Stomach smooth muscle (tissue), 2 donors: ENCODE data around the gene SRSF5.
"Not testable (repeated sequence)": the region's sequence is repeated elsewhere in the genome, so short reads cannot be mapped to it uniquely, and the experiment has no call there.

Source experiments
- H3K27ac ChIP-seq: one replicate; pipeline ENCODE4 v1.7.0; 2013; ENCODE audit warnings: mild to moderate bottlenecking, low read length, inconsistent platforms
- H3K27me3 ChIP-seq, 2 donors: one replicate each; pipeline ENCODE4 v1.7.0; 2013; ENCODE audit warnings: low read length in 2 of 2; ENCODE audit not compliant: insufficient read depth in 2 of 2, control insufficient read depth in 1 of 2
- H3K36me3 ChIP-seq, 2 donors: one replicate each; pipeline ENCODE4 v1.7.0; 2013; ENCODE audit warnings: low read length in 2 of 2; ENCODE audit not compliant: control insufficient read depth in 2 of 2, insufficient read depth in 2 of 2
- H3K4me1 ChIP-seq: one replicate; pipeline ENCODE4 v1.7.0; 2013; ENCODE audit warnings: low read length; ENCODE audit not compliant: control insufficient read depth, insufficient read depth
- H3K4me3 ChIP-seq, 2 donors: one replicate each; pipeline ENCODE4 v1.7.0; 2013; ENCODE audit warnings: low read length in 2 of 2
- H3K9ac ChIP-seq, 2 donors: one replicate each; pipeline ENCODE4 v1.7.0; 2013; ENCODE audit warnings: low read length in 2 of 2, mild to moderate bottlenecking in 1 of 2
- H3K9me3 ChIP-seq, 2 donors: one replicate each; pipeline ENCODE4 v1.7.0; 2013; ENCODE audit warnings: low read length in 2 of 2; ENCODE audit not compliant: control insufficient read depth in 2 of 2
- donor health status: healthy.
- donor health status: Pancreatic carcinoma.

The SRSF5 gene

GRCh38 chr14:69766984-69767368 lies at the start of gene SRSF5:
Gene SRSF5 (plus strand): TSS chr14:69767142. CDS start chr14:69768157, 1,015 bp downstream.
- peak within 1 kb of the TSS; percentile 99 to 100 for H3K4me3 ChIP-seq
- peak within 1 kb of the TSS; percentile 100 for H3K9ac ChIP-seq
- no peaks in the 10 kb centered on the region for H3K9me3 ChIP-seq
- peaks cover 30% of the 10 kb centered on the region for H3K4me1 ChIP-seq
- no peaks in the 10 kb centered on the region for H3K27me3 ChIP-seq
- peak within 1 kb of the TSS; percentile 100 for H3K27ac ChIP-seq
- H3K36me3 ChIP-seq: peaks cover 25 to 36% of the 10 kb centered on the region in 2 donors

GRCh38 chr14:69718614-69719013 lies 48.3 kb upstream of the SRSF5 start:
- H3K9ac ChIP-seq, H3K36me3 ChIP-seq, H3K9me3 ChIP-seq, H3K27ac ChIP-seq, H3K27me3 ChIP-seq, H3K4me3 ChIP-seq: not testable (repeated sequence)
- peaks cover 19% of the 10 kb centered on the region for H3K4me1 ChIP-seq

- Histone ChIP-seq H3K27ac (no peak overlapping the region), H3K9ac (no peak overlapping the region), H3K4me1 (peaks cover 19% of the 10 kb centered on the region)
These were observed 47.4 kb upstream of the SRSF5 start for GRCh38 chr14:69719501-69719951.

GRCh38 chr14:69720912-69721311 lies 46.0 kb upstream of the SRSF5 start:
- H3K27me3 ChIP-seq: no peaks in the 10 kb centered on the region
- H3K27ac ChIP-seq: no peak overlapping the region
- peaks cover 14% of the 10 kb centered on the region for H3K4me1 ChIP-seq
- H3K9ac ChIP-seq: no peak overlapping the region
- no peaks in the 10 kb centered on the region for H3K9me3 ChIP-seq
- H3K36me3 ChIP-seq: no peaks in the 10 kb centered on the region
- H3K4me3 ChIP-seq: no peak overlapping the region

More at GRCh38 chr14:69719501-69719951, 47.4 kb upstream of the SRSF5 start:
- Histone ChIP-seq H3K4me3 (no peak overlapping the region), H3K27me3 (no peaks in the 10 kb centered on the region), H3K9me3 (no peaks in the 10 kb centered on the region), H3K36me3 (no peaks in the 10 kb centered on the region)

- Histone ChIP-seq H3K9ac (peak overlapping the region; percentile 60), H3K4me1 (peaks cover 10% of the 10 kb centered on the region), H3K27me3 (no peaks in the 10 kb centered on the region), H3K9me3 (no peaks in the 10 kb centered on the region), H3K36me3 (no peaks in the 10 kb centered on the region), H3K4me3 (peak overlapping the region; percentile 50 to 68), H3K27ac (no peak overlapping the region)
These were observed 40.0 kb upstream of the SRSF5 start for GRCh38 chr14:69726761-69727511.

GRCh38 chr14:69727860-69728259 lies 39.1 kb upstream of the SRSF5 start:
- H3K4me1 ChIP-seq: peaks cover 10% of the 10 kb centered on the region
- no peak overlapping the region for H3K27ac ChIP-seq
- H3K9me3 ChIP-seq: no peaks in the 10 kb centered on the region
- H3K27me3 ChIP-seq: no peaks in the 10 kb centered on the region
- no peak overlapping the region for H3K9ac ChIP-seq
- no peaks in the 10 kb centered on the region for H3K36me3 ChIP-seq
- H3K4me3 ChIP-seq: no peak overlapping the region

GRCh38 chr14:69731919-69732598 lies 34.9 kb upstream of the SRSF5 start:
- not testable (repeated sequence) for H3K9ac ChIP-seq, H3K27ac ChIP-seq, H3K9me3 ChIP-seq

GRCh38 chr14:69736405-69736804 lies 30.5 kb upstream of the SRSF5 start:
- not testable (repeated sequence) for H3K9me3 ChIP-seq, H3K27me3 ChIP-seq, H3K27ac ChIP-seq, H3K9ac ChIP-seq, H3K36me3 ChIP-seq, H3K4me1 ChIP-seq, H3K4me3 ChIP-seq

More at GRCh38 chr14:69731919-69732598, 34.9 kb upstream of the SRSF5 start:
- H3K36me3 ChIP-seq, H3K4me1 ChIP-seq, H3K4me3 ChIP-seq, H3K27me3 ChIP-seq: not testable (repeated sequence)

- H3K4me1 ChIP-seq: no peaks in the 10 kb centered on the region
- no peak overlapping the region for H3K4me3 ChIP-seq
- no peak overlapping the region for H3K9ac ChIP-seq
- no peak overlapping the region for H3K27ac ChIP-seq
- no peaks in the 10 kb centered on the region for H3K36me3 ChIP-seq
- no peaks in the 10 kb centered on the region for H3K9me3 ChIP-seq
- peaks cover 0 to 3% of the 10 kb centered on the region in 2 donors for H3K27me3 ChIP-seq
These were observed 25.9 kb upstream of the SRSF5 start for GRCh38 chr14:69741055-69741454.

GRCh38 chr14:69749956-69750355 lies 17.0 kb upstream of the SRSF5 start:
- Histone ChIP-seq H3K4me3 (no peak overlapping the region), H3K9me3 (no peaks in the 10 kb centered on the region), H3K27me3 (no peaks in the 10 kb centered on the region), H3K4me1 (no peaks in the 10 kb centered on the region), H3K36me3 (no peaks in the 10 kb centered on the region), H3K27ac (no peak overlapping the region), H3K9ac (no peak overlapping the region)

GRCh38 chr14:69750495-69750894 lies 16.4 kb upstream of the SRSF5 start:
- no peaks in the 10 kb centered on the region for H3K36me3 ChIP-seq
- H3K9me3 ChIP-seq: no peaks in the 10 kb centered on the region
- H3K27ac ChIP-seq: no peak overlapping the region
- H3K4me3 ChIP-seq: no peak overlapping the region
- H3K9ac ChIP-seq: no peak overlapping the region
- no peaks in the 10 kb centered on the region for H3K27me3 ChIP-seq
- H3K4me1 ChIP-seq: no peaks in the 10 kb centered on the region
